LNCaP clone FGC (cell line): ENCODE results near the gene RHOF.

Experiments used
- DNase-seq: peaks from one replicate; pipeline ENCODE4 v3.0.0-alpha.2; 2011; ENCODE audit warnings: low read depth
- H3K4me3 ChIP-seq: 2 replicates; pipeline ENCODE4 v1.5.1; 2011; ENCODE audit warnings: mild to moderate bottlenecking, low read depth, low read length, control low read depth
- CTCF ChIP-seq: IDR thresholded peaks from 2 replicates; pipeline ENCODE4 v1.5.1; 2012; ENCODE audit warnings: mild to moderate bottlenecking; ENCODE audit not compliant: control insufficient read depth, insufficient read depth; ENCODE audit errors: extremely low read depth

The RHOF gene

GRCh38 chr12:121793440-121793837 lies at the start of gene RHOF:
TSS of gene RHOF (minus strand) at chr12:121793688. CDS start at chr12:121793633, 55 bp downstream.
- peak within 1 kb of the TSS; percentile 68 for H3K4me3 ChIP-seq
- TF ChIP-seq CTCF: no peak
- DNase-seq: no peak

- DNase-seq: no peak
- H3K4me3 ChIP-seq: peak overlapping the region; percentile 59
- TF ChIP-seq CTCF: no peak
Measured at GRCh38 chr12:121839993-121840761, 46.7 kb upstream of the RHOF start.

- peak; percentile 21; the same call in 1 of the 2 replicates for TF ChIP-seq CTCF
- H3K4me3 ChIP-seq: peak overlapping the region; percentile 59
- peak; percentile 87 for DNase-seq
Measured at GRCh38 chr12:121839106-121839992, 45.9 kb upstream of the RHOF start.

- TF ChIP-seq CTCF: no peak
- DNase-seq: no peak
- H3K4me3 ChIP-seq: no peak overlapping the region
Measured at GRCh38 chr12:121838126-121838525, 44.6 kb upstream of the RHOF start.

- no peak for DNase-seq
- H3K4me3 ChIP-seq: no peak overlapping the region
- TF ChIP-seq CTCF: no peak
Measured at GRCh38 chr12:121837680-121838079, 44.2 kb upstream of the RHOF start.

- no peak overlapping the region for H3K4me3 ChIP-seq
- DNase-seq: no peak
- no peak for TF ChIP-seq CTCF
Measured at GRCh38 chr12:121831571-121832245, 38.2 kb upstream of the RHOF start.
